Esophagus muscularis mucosa (tissue), 3 donors: ENCODE results near the gene HDDC2.

Experiments
- POLR2A ChIP-seq: fragments of 450-650 bp; IDR thresholded peaks from one replicate; pipeline ENCODE4 v1.6.1; 2017; ENCODE audit warnings: antibody characterized with exemption, moderate library complexity, mild to moderate bottlenecking, low read depth
- TF ChIP-seq, protein P1 (sequence below), 3 experiments: fragments of 200-600 bp in 2 of 3; fragments of 450-650 bp in 1 of 3; sonication (generic) in 2 of 3; IDR thresholded peaks; one replicate each; pipeline ENCODE4 v1.5.1; 2017 to 2019; ENCODE audit warnings: antibody characterized with exemption in 3 of 3, mild to moderate bottlenecking in 2 of 3, moderate library complexity in 1 of 3

DNA sequence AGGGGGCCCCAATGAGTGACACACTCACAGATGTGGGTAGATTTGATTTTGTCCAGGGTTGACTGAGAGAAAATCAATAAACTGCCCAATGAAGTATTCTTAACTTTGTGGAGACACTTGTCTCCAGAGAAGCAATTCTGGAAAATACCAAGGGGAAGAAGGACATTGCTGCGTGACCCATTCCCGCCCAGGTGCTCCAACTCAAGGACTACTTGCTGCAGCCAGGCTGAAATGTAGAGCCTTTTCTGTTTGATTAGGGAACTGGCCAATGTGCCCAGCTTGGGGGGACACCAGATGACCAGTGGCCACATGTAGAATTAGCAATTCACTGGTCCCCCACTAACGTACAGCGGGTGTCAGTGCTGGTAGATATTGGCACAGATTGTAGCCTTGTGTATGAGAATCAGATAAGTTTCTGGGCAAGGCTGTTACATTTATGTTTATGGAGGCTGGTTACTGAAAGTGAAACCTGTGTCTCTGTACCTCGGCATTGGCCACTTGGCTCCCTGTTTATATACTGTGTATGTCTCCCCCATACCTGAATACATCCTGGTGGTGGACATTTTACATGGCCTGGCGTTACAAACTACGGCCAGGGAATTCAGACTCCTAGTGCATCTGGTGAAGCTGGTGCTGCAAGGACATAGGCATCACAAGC is 32.3 kb downstream of the HDDC2 start:
- TF ChIP-seq, protein P1, sequence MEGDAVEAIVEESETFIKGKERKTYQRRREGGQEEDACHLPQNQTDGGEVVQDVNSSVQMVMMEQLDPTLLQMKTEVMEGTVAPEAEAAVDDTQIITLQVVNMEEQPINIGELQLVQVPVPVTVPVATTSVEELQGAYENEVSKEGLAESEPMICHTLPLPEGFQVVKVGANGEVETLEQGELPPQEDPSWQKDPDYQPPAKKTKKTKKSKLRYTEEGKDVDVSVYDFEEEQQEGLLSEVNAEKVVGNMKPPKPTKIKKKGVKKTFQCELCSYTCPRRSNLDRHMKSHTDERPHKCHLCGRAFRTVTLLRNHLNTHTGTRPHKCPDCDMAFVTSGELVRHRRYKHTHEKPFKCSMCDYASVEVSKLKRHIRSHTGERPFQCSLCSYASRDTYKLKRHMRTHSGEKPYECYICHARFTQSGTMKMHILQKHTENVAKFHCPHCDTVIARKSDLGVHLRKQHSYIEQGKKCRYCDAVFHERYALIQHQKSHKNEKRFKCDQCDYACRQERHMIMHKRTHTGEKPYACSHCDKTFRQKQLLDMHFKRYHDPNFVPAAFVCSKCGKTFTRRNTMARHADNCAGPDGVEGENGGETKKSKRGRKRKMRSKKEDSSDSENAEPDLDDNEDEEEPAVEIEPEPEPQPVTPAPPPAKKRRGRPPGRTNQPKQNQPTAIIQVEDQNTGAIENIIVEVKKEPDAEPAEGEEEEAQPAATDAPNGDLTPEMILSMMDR (IDR thresholded peaks at IDR 0.05) = no peak
- TF ChIP-seq POLR2A = no peak
